ENCODE measurements around the gene ANKRD35.

ANKRD35 gene

GRCh38 chr1:145892486-145893087, 6.9 kb upstream of the ANKRD35 start:
- FAIRE-seq, result no peak

- no peak for FAIRE-seq
Observed at GRCh38 chr1:145891587-145892485, 6.2 kb upstream of the ANKRD35 start.

DNA sequence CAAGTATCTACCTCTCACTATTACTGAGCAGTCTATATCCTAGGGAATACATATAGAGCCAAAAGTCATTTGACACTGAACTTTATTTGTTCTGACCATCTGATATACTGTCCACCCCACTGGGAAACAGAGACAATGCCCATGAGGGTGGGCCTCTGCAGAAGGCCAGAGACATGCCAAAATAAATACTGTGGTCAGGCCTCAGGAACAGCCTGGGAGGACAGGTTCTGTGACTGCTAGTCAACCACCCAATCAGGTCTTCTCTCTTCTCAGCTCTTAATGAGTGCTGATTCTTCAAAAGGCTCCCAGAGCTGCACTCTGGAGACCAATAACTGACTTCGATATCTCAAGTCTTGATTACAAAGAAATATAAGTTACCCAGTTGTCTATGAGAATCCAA, 5.5 kb upstream of the ANKRD35 start:
- no peak for FAIRE-seq

- no peak for FAIRE-seq
Observed at GRCh38 chr1:145889722-145890121, 4.1 kb upstream of the ANKRD35 start.

GRCh38 chr1:145887631-145888030, 2.0 kb upstream of the ANKRD35 start:
- no peak for FAIRE-seq

DNA sequence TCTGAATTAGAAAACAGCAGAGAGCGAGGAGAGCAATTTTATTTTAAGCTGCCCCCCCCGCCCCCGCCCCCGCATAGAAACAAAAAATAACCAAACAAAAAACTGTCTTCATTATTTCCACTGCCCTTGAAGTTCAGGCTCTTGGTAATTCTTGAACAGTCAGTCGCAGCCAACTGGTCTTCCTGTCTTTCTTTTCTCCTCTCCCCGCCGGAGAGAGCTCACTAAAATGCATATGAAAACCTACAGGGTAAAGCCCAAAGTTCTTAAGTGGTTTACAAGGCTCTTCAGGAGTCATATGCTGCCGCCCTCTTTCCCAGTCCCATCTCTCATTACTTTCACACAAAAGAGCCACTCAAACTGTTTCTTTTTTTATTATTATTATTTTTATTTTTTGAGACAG, 1.1 kb upstream of the ANKRD35 start:
- no peak for FAIRE-seq

- FAIRE-seq, result no peak
Observed at GRCh38 chr1:145886390-145886789, 724 bp upstream of the ANKRD35 start.

- FAIRE-seq, result no peak
Observed at GRCh38 chr1:145884675-145885074, 991 bp downstream of the ANKRD35 start.

GRCh38 chr1:145879775-145880174, 5.9 kb downstream of the ANKRD35 start:
- FAIRE-seq, result no peak

GRCh38 chr1:145878724-145879123, 6.9 kb downstream of the ANKRD35 start:
- FAIRE-seq, result no peak

GRCh38 chr1:145877923-145878486, 7.7 kb downstream of the ANKRD35 start:
- no peak for FAIRE-seq

GRCh38 chr1:145874646-145875045, 11.0 kb downstream of the ANKRD35 start:
- no peak for FAIRE-seq

GRCh38 chr1:145871994-145872924, 13.4 kb downstream of the ANKRD35 start:
- no peak for FAIRE-seq

DNA sequence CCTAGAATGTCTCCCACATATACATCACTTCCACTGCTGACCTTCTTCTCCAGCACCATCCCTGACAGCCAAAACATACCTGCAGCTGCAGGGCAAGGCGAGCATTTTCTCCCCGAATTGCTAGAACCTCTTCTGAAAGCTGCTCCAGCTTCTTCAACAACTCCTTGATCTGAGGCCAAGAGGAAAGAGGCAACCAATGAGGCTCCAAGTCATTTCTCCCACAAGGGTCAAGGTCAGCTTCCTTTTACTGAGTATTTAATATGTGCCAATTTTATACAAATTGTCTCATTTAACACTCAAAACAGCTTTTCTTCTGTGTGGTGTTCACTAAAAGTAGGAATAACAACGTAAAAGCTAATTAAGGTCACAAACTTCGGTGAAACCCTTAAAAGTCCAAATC, 17.4 kb downstream of the ANKRD35 start:
- no peak for FAIRE-seq

GRCh38 chr1:145863282-145864018, 22.2 kb downstream of the ANKRD35 start:
- FAIRE-seq, result no peak

DNA sequence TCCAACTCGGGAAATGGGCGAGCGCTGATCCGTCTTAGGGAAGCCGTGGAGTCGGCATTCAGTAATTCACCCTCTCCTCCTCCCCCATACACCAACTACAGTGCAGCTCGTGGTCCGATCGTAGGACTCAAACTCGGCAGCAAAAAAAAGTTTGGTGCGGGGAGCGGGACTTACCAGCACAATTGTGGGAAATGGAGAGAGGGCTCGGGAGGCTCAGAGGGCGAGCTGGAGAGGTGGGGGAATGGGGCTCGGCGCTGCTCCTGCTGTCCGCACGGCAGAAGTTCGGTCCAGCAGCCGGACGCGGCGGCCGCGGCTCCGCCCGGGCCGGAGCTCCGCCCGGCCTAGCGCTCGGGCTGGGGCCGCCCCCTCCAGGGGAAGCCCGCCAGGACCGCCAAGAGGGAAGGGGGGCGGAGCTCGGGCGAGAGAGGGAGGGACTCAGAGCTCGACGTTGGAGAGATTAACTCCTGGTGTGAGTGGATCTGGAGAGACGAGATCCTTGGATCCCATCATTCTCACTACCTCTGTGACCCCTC, 26.1 kb downstream of the ANKRD35 start:
- no peak for FAIRE-seq

GRCh38 chr1:145858901-145859490, 26.7 kb downstream of the ANKRD35 start, which contains the start of gene PIAS3:
Gene PIAS3 (minus strand): TSS chr1:145859081. CDS start chr1:145858990, 91 bp downstream.
- no peak for FAIRE-seq

- FAIRE-seq, result no peak
Observed at GRCh38 chr1:145858238-145858900, 27.3 kb downstream of the ANKRD35 start.

- no peak for FAIRE-seq
Observed at GRCh38 chr1:145857170-145857569, 28.5 kb downstream of the ANKRD35 start.

GRCh38 chr1:145855426-145855948, 30.2 kb downstream of the ANKRD35 start:
- FAIRE-seq, result no peak

Data from colon (tissue), 2 donors.